Activated CD4-positive, CD25-positive, alpha-beta regulatory T cell treated with anti-CD3 and anti-CD28 coated beads, Interleukin-2, amount 50 U/mL, for 16 hours (primary cell): ENCODE measurements around the gene FADS2.

Experiments used
- DNase-seq: peaks from one replicate; pipeline ENCODE4 v3.0.0-alpha.2; 2020; ENCODE audit warnings: low read depth, low spot score

FADS2 gene

DNA sequence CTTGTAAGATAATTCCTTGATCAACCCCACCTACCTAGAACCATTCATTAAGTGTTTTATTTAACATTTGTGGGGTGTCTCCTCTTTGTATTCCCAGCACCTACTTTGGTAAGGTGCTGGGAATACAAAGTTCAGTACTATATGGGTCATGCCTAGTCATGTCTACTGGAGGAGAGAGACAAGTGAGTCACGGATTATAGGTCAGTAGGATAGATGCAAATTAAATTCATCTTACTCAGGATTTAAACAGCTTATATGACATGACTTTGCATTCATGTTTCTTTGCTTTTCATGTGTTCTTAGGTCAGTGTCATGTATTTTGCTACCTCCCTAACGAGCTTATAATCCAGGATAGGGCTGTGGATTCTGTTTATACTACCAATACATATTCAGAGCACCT lies 7.9 kb upstream of the FADS2 start:
- no peak for DNase-seq

DNA sequence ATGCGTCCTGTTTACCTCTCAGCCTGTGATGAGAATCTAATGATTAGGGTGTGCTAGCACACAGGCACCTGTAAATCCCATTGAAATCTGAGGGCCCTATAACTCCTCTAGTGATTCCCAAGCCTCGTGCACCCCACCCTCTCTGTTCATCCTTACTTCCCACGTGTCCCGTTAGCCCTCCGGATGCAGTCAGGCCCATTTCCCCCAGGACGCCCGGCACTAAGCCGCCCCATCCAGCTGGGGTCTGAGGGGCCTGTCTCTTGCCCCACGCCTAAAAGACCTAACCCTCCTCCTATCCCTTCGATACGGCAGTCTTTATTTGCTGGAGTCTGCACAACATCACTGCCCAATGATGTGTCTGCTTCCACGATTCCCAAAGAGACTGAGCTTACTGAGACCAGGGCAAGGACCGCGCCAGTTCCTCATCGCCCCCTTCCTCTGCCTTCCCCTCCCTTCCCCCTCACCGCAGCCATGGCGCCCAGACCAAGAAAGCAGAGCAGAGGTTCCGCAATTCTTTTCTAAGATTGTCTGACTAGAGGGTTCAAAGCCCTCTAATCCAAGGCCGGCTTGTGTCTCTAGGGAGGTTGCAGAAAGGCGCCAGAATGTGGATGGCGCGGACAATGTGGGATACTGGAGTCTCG lies 1.1 kb upstream of the FADS2 start:
- DNase-seq = no peak

DNA sequence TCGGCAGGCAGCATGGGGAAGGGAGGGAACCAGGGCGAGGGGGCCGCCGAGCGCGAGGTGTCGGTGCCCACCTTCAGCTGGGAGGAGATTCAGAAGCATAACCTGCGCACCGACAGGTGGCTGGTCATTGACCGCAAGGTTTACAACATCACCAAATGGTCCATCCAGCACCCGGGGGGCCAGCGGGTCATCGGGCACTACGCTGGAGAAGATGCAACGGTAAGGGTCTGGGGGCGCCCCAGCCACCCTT lies 204 bp downstream of the FADS2 start:
- DNase-seq = no peak

DNA sequence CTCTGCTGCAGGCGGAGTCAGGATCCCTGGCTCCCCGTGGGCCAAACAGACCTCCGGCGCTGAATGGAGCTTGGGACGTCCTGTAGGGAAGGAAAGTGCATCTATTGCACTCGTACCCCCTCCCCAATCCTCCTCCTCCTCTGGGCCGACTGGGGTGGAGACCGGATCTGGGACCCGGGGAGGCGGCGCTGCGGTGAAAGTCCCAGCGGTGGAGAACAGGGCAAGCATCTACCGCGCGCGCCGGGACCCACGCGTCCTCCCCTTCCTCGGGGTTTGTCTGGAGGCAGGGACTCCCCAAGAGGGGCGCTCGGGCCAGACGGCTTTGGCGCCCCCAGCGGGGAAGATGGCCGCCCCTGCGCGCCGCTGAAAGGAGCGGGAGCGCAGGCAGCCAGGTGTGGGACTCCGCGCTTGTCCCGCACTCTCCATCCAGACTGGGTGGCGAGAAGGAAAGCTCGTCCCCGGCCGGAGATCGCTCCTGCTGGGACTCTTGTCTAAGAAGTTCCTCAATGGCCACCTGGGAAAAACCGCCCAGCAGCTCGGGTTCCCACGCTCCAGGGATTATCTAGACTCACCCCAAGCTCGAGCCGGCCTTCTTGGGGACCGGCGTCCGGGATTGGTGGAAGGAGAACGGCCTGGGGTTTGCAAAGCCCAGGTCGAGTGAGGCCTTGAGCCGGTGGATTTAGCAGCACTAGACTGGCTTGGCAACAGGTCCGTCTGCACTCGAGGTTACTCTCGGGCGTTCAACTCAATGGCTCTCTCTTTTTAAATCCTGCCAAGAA lies 718 bp downstream of the FADS2 start:
- DNase-seq = no peak

DNA sequence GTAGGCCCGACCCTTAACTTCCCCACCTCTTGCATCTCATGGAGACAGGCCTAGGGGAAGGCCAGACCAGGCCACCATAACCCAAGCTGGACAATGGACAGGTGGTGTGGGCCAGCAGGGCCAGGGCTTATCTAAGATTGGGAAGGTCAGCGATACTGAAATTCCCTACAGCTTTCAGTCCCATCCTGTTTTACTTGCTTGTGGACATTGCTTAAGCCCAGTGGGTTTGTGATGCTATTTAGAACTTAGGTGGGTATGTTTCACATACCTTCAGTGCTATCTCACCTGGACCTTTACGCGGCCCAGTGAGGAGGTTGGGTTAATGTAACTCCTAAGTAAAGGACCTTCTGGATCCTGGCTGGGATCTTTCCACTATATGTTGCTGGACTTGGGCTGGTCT lies 1.7 kb downstream of the FADS2 start:
- no peak for DNase-seq

DNA sequence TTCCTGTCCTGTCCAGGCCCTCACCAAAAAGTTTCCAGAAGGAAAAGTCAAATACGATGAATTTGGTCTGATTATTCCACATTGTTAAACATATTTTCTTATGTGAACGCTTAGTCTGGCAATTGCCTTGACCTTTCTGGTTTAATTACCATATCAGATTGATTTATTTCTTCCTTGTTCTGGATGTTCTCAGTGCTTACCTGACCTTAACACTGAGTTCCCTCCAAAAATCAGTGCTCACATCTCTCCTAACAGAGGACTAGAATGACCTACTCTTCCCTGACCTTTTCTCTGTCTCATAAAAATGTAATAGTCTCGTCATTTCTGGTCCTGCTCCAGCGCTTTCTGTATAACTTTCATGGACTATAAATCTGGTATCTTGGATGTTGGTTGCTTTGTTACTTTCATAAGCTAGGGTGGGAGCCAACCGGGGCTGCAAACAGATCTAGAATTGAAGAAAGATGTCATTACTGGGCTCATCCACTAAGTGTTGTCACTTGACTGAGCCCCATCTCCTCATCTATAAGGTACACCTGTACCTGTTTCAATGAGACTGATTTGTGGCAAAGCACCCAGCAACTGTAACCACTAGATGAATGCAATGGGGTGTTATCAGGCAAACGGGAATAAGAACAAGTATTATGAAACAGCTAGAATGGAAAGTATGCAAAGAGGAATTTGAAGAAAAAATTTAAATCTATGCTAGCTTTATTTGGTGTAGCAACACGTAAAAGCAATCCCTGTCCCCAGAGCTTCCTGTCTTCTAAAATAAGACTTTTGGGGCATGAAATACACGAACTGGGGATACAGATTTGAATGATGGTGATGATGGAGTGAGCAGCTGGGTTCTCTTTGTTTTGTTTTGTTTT lies 2.4 kb downstream of the FADS2 start:
- no peak for DNase-seq

DNA sequence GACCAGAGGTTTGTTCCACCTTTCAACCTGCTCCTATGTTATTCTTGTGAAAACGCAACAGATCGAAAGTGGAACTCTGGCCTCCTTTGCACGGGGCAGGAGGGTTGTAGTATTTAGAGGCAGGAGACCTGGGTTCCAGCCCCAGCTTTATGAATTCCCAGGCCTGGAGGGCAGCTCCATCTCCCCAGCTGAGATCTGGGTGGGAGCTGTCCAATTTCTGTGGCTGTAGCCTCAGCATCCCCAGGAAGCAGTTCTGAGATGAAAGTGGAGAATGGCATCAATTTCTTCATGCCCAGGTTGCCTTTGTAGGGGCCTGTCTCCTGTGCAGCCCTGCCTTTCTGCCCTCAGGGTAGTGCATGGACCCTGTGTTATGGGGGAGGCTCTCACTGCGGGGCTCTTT lies 4.1 kb downstream of the FADS2 start:
- no peak for DNase-seq

DNA sequence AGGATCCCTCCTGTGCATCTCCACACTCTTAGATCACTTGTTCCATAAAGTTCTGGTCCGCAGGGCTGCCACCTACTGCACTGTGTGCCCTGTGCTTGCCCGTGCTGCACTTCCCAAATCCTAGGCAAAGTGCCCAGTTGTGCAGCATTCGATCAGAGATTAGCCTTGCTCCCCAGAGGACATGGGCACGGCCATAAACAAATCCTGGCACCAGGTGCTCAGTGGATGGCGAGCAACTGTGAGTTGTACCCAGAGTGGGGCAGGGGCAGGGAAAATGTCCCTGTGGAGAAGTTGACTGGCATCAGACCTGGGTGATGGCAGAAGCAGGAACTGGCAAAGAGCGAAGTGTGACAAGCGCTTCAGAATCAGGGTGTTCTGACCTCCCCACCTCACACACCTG lies 4.7 kb downstream of the FADS2 start:
- DNase-seq = no peak

DNA sequence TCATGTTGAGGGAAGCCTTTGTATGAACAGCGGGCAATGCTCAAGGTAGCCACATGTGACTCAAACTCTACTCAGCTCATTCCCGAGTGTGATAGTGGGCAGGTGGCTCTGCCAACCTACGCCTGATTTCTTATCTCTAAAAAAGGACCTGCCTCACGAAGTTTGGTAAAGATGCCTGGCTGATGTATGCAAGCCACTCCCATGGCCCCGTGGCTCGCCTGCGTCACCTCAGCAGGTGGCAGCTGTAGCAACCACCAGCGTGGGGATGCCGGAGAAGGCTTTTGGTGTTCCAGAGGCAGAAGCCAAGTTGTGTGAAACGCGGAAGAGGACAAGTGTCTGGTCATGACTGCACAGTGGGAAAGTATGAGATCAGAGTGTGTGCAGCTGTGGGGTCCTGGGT lies 5.4 kb downstream of the FADS2 start:
- no peak for DNase-seq

DNA sequence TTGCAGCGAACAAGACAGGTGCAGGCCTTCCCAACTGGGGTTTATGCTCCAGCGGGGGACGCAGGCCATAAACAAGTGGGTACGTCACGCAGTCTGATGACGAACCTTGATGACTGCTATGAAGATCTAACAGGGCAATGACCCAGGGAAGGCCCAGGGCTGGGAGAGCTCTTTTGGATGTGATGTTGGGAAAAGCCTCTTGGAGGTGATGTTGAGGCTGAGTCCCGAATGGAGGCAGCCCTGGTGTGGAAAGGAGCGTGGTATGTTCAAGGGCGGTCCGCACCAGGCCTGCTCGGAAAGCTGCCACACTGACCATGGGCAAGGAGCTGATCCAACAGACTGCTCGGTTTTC lies 5.8 kb downstream of the FADS2 start:
- DNase-seq = no peak

DNA sequence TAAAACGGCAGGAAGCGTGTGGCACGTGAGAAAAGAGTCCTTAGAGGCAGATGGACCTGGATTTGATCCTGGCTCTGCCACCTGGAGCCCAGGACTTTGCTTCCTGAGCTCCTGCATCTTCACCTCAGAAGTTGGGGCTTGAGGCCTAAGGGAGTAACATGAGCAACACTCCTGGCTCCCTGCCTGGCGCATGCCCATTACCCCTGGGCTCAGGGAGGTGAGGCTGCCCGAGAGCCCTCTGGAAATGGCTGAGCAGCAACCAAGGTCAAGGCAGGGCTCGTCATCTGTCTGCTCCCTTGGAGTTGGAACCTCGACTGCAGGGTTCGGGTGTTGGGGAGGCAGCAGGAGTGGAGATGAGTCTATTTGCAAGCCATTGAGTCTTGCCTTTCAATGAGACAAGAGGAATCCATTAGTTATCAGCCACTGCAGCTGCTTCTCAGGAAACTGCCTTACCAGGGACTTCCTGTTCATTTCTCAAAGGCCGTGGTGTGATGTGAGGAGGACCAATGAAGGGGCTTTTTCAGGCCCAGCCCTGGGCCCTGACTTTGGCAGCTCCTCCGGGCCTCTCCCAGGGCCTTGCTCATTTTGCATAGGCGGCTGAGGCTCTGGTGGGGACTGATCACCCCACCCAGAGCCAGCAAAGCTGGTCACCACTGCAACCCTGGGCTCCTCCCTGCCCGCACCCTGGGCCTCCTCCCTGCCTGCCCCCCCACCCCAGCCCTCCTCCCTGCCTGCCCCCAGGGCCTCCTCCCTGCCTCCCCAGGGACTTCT lies 6.4 kb downstream of the FADS2 start:
- no peak for DNase-seq

DNA sequence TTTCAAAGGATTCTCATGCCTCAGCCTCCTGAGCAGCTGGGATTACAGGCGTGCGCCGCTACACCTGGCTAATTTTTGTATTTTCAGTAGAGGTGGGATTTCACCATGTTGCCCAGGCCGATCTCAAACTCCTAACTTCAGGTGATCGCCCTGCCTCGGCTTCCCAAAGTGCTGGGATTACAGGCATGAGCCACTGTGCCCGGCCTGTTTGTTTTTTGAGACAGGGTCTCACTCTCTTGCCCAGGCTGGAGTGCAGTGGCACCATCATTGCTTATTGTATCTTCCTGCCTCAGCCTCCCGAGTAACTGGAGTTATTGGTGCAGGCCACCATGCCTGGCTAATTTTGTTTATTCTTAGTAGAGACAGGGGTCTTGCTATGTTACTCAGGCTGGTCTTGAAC lies 8.1 kb downstream of the FADS2 start:
- no peak for DNase-seq

DNA sequence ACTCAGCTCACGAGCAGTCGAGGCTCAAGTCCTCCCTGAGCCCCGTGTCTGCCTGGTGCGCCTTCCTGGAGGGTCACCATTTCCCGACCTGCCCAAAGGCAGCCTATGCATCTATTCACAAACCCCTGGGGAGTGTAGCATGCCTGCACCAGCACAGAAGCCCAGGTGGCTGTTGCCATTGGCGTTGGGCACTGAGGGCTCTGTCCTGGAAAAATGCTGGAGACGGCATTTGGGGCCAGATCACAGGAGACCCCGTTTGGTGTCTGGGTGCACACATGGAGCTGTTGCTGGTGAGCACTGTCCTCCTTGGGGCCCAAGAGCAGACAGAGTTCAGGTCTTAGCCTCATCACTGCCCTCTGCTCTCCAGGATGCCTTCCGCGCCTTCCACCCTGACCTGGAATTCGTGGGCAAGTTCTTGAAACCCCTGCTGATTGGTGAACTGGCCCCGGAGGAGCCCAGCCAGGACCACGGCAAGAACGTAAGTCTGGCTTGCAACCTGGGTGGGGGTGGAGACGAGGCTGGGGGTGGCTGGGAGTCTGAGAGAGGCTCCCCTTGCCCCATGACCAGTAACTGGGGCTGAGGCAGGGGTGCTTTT lies 9.4 kb downstream of the FADS2 start:
- no peak for DNase-seq

DNA sequence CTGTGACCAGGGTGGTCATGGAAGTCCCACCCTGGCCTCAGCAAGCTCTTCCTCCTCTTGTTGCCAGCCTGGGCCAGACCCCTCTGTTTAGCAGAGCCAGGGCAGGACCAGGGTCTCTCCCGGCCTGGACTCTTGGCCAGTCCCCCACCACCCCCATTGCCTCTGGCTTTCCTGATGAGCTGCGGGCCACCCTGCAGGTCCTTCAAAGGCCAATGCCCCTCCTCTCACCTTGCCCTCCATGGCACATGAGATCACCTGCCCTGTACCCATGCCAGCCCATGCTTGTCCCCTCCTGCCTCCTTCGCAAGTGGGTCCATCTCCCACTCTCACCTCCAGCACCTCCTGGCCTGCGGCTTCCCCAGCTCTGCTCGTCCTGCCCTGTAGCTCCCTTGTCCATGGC lies 10.4 kb downstream of the FADS2 start:
- DNase-seq = no peak

DNA sequence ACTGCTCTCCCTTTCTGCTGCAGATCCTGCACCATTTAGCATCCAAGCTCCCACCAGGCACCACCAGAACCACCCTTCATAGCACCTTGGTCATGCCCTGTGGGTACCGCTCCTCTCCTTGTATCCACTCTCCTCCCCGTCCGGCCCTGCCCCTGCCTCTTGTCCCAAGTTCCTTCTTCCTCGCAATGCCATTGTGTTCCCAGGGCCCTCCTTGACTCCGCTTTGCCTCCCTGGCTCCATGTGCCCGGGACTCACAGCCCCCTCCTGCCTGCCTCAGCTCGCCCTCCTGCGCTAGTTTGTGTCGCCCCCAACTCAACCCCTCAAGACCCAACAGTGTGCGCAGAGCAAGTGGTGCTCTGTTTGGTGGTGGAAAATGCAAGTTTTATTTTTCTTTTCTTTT lies 10.8 kb downstream of the FADS2 start:
- no peak for DNase-seq

DNA sequence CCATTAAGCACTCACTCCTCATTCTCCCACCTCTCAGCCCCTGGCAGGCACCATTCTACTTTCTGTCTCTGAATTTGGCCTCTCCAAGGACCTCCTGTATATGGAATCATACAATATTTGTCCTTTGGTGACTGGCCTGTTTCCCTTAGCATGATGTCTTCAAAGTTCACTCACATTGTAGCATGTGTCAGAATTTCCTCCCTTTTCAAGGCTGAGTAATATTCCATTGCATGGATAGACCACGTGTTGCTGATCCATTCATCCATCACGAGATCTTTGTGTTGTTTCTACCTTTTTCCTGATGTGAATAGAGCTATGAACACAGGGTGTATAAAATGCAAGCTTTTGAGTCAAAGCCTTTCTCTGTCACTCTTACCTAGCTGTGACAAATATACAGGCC lies 11.6 kb downstream of the FADS2 start:
- DNase-seq = no peak

DNA sequence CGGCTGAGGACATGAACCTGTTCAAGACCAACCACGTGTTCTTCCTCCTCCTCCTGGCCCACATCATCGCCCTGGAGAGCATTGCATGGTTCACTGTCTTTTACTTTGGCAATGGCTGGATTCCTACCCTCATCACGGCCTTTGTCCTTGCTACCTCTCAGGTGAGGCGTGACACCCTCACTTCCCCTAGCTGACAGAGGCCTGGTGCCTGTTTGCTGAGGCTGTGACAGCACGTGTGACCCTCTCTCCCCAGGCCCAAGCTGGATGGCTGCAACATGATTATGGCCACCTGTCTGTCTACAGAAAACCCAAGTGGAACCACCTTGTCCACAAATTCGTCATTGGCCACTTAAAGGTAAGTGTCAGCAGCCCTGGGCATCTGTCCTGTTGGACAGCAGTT lies 12.3 kb downstream of the FADS2 start:
- DNase-seq = no peak

DNA sequence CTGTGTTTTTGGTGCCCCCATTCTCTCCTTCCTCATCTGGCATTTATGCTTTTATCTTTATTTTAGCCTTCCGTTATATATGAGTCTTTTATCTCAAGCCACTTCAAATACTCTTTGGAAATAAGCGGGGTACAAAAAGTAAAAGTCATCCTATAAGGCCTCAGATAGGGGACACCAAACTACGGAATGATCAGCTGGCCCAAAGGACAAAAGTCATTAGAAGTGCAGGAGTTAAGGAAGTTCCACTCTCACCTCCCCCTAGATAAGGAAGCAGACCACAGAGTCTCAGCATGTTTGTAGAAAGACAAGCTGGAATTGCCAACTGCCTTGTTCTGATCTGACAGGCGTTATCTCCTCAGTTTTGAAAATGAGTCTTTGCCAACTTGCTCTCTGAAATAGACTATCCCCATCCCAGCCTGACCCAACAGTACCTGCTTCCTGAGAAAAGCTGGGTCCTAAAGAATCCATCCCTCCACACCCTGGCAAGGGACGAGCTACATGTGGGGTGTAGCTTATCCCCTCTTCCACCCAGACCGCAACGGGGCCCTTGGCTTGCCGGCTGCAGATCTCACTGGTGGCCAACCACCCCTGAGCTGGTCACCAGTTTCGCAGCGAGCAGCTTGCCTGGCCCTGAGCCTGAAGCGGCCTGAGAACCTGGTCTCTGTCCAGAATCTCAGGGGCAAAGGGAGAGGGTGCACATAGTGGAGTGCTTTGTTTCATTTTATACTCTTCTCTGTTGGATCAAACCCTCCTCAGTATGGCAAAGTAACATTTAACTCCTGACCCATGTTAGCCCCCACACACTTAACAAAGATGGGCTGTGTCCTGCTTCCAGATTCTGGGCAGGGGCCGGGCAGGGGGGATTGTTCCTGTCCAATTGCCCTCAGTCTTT lies 13.8 kb downstream of the FADS2 start:
- DNase-seq = no peak

DNA sequence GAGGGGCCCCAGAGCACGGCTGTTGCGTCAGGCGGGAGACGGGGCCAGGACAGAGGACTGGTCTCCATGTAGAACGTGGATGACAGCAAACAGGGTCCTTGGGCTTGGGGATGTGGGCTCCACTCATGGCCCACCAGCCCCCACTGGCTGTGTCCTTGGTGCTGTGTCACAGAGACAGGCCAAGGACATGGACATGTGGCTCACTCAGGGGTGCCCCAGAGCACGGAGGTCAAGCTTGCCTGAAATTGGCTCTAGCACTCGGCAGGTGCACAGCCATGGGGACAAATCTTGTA lies 14.4 kb downstream of the FADS2 start:
- DNase-seq = no peak

DNA sequence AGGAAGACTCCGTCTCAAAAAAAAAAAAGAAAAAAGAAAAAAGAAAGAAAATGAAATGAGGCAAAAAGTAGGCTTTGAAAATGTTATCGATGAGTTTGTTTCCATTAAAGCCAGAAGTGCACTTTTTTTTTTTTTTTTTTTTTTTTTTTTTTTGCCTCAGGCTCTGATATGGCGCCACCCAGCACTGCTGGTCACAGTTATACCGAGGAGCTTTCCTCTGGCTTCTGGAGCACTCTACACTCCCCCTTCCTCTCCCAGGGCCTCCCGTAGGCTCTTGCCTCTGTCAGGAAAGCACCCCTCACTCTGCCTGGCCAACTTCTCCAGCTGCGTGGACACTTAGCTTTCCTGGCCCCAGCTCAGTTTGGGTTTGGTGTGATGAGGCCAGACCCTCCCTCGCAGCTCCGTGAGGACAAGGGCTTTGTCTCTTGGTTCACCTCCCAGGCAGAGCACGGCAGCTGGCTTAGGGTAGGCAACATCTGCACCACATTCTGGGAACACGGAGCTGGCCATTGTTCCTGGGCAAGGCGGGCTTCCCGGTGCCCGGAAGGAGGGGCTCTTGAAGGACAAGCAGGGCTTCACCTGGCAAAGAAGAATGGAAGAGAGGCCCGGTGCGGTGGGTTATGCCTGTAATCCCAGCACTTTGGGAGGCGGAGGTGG lies 16.9 kb downstream of the FADS2 start:
- no peak for DNase-seq
